Measurements from ENCODE around the gene SNRPA1.

- TF ChIP-seq CTCF (IDR thresholded peaks at IDR 0.05; ENCODE audit: extremely low read depth in 1 of 2, insufficient read depth in 1 of 2, low read depth in 1 of 2, low read length in 2 of 2) = no peak
- TF ChIP-seq EZH2 (IDR thresholded peaks at IDR 0.05; ENCODE audit: borderline replicate concordance, low read depth, low read length, severe bottlenecking) = no peak
- TF ChIP-seq POLR2AphosphoS5 (IDR thresholded peaks at IDR 0.05; ENCODE audit: insufficient read depth, low read depth, low read length) = no peak
- TF ChIP-seq POLR2A (IDR thresholded peaks at IDR 0.05; ENCODE audit: low read depth, low read length) = no peak
These were observed 31.0 kb downstream of the SNRPA1 start for GRCh38 chr15:101264011-101264410.

Measured in endothelial cell of umbilical vein (primary cell).